Ovary (tissue), 9 donors: ENCODE data around the gene DCUN1D4. TPM values are rescaled to one million over a fixed set of nuclear protein-coding genes. Genes with fewer than 3 reads are reported as not detected.

Experiments used
- DNase-seq, 5 donors: peaks; one replicate each; pipeline ENCODE4 v3.0.0-alpha.2; 2019 to 2020
- H3K27ac ChIP-seq, 2 donors: fragments of 200-600 bp; one replicate each; pipeline versions ENCODE4 v1.5.1 to v1.8.0; 2019 to 2022
- H3K27me3 ChIP-seq: fragments of 200-600 bp; one replicate; pipeline ENCODE4 v1.8.0; 2022
- H3K36me3 ChIP-seq: fragments of 200-600 bp; sonication (generic); one replicate; pipeline ENCODE4 v1.5.1; 2019
- H3K4me1 ChIP-seq: one replicate; pipeline ENCODE4 v1.8.1; 2013; ENCODE audit warnings: mild to moderate bottlenecking, moderate library complexity; ENCODE audit not compliant: insufficient read depth
- H3K4me3 ChIP-seq: fragments of 200-600 bp; sonication (generic); one replicate; pipeline ENCODE4 v1.5.1; 2017
- H3K9me3 ChIP-seq, 2 donors: fragments of 200-600 bp in 1 of 2; sonication (generic) in 1 of 2; one replicate each; pipeline versions ENCODE4 v1.5.1 to v1.8.1; 2013 to 2019; ENCODE audit warnings: mild to moderate bottlenecking in 1 of 2, moderate library complexity in 1 of 2
- CTCF ChIP-seq, 3 donors: fragments of 450-650 bp in 2 of 3; fragments of 200-600 bp in 1 of 3; IDR thresholded peaks; one replicate each; pipeline versions ENCODE4 v1.5.1 to v1.8.0; 2016 to 2022; ENCODE audit warnings: antibody characterized with exemption in 3 of 3, mild to moderate bottlenecking in 1 of 3
- EP300 ChIP-seq: sonication (generic); formaldehyde crosslinking; IDR thresholded peaks from one replicate; pipeline ENCODE4 v1.6.1; 2017; ENCODE audit warnings: antibody characterized with exemption
- POLR2A ChIP-seq: fragments of 450-650 bp; IDR thresholded peaks from one replicate; pipeline ENCODE4 v1.6.1; 2017; ENCODE audit warnings: antibody characterized with exemption, mild to moderate bottlenecking, moderate library complexity
- WGBS, 3 donors: extraction: QIAGEN DNeasy Blood & Tissue Kit in 1 of 3; methylation state at CpG; one replicate each; pipeline versions ENCODE4 v1.1.5 to v1.1.7; 2013 to 2017; 5-methylcytosine and 5-hydroxymethylcytosine counted together
- intact Hi-C, 4 donors: fragments of 100-400 bp; cut with DNase I; formaldehyde crosslinking; loops; one replicate each; pipeline versions ENCODE4 v1.11.0 to v1.15.1; 2022 to 2023
- polyA plus RNA-seq, 2 donors: library from polyadenylated mRNA; stranded (reverse); fragments of 200-250 nt in 1 of 2; fragments of 350-450 nt in 1 of 2; fragmentation: Illumina TruSeq in 1 of 2; extraction: RNeasy Lipid Tissue Mini Kit (QIAGEN cat#74804) in 1 of 2; gene quantifications; one replicate each; pipeline ENCODE4 v1.2.3, GENCODE V29; 2013 to 2014
- total RNA-seq, 7 donors: library from RNA; depleted of rRNA in 2 of 7; stranded (reverse); fragments of >200 nt in 2 of 7; fragmentation: NEBNext Ultra II Directional in 3 of 7; extraction: Animal tissue kit (Norgen Biotek cat#: 25700) in 3 of 7; gene quantifications; one replicate each; pipeline versions ENCODE4 v1.1.0 to v1.2.4, GENCODE V29; 2016 to 2023
- donor health status: DM: no; HTN: no; CAD: no; lungs with moderate emphysema.
- donor health status: DM: no; HTN: no; CAD: no.
- donor health status: Bipolar disorder and iron deficiency.
- donor health status: DM: yes; HTN: yes; CAD: no.
- donor health status: DM: no; HTN: no; CAD: no.
- donor health status: DM: yes; HTN: yes; CAD: no.

DCUN1D4 gene
- total and polyA plus RNA-seq, 9 donors, result 20.7 to 102 (median 71.8) TPM

DNA sequence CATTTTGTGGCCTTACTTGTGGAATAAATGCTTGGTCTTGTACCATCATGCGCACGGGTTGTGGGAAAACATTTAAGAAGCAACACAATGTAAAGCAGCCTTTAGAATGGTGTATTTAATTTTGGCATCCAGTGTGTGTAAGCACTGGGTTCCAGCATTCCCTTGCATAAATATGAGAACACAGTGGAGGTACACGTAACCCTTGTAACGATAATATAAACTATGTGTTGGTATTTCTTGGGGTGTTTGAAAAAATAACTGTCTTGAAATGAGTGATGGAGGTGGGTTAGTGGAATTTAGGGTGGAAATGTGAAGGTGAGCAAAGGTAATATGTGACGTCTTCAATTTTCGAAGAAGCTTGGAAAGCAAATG is 2.1 kb downstream of the DCUN1D4 start:
- Histone ChIP-seq H3K27ac (no peak overlapping the region), H3K4me1 (peaks cover 4% of the 10 kb centered on the region), H3K36me3 (no peaks in the 10 kb centered on the region), H3K9me3 (no peaks in the 10 kb centered on the region), H3K4me3 (peak overlapping the region; percentile 91), H3K27me3 (no peaks in the 10 kb centered on the region)
- no peak for DNase-seq
- 44 to 50% (median 47%) methylated on average over 6 of the region's 6 CpGs for WGBS, 3 donors
- intact Hi-C loops, result loop anchor here in 1 of 4 donors (10.0 kb wide), 2 partner anchors 50 to 190 kb away; partner anchors contain the start of gene SGCB
- TF ChIP-seq POLR2A (no peak), CTCF (IDR thresholded peaks at IDR 0.05) (no peak), EP300 (no peak)

GRCh38 chr4:51845711-51846110 is 2.8 kb downstream of the DCUN1D4 start:
- TF ChIP-seq POLR2A (no peak), EP300 (no peak), CTCF (IDR thresholded peaks at IDR 0.05) (no peak)
- H3K27me3 ChIP-seq, result no peaks in the 10 kb centered on the region
- H3K4me3 ChIP-seq, result no peak overlapping the region
- no peaks in the 10 kb centered on the region for H3K9me3 ChIP-seq
- no peak overlapping the region for H3K27ac ChIP-seq
- no peak for DNase-seq
- H3K36me3 ChIP-seq, result no peaks in the 10 kb centered on the region
- 46 to 51% (median 49%) methylated on average over 1 of the region's 1 CpG for WGBS, 3 donors
- intact Hi-C loops, result loop anchor here in 1 of 4 donors (10.0 kb wide), 2 partner anchors 49 to 189 kb away; partner anchors contain the start of gene SGCB
- peaks cover 4% of the 10 kb centered on the region for H3K4me1 ChIP-seq

DNA sequence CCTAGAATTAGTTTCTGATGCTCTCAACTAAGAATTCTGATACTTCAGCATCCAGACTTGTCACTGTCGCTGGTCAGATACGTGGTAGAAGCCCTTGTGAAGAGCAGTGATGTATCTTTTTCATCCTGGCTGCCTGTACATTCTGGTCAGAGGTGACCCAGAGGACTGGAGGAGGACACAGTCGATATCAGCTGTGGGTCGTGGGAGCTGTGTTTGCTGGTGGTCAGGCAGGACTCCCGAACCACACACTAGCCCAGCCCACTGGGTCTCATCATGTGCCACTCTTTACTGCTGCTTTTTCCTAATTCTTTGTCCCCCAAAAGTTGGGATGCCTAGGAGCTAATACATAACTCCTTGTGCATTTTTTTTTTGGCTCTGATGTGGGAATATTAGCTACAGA is 6.5 kb downstream of the DCUN1D4 start:
- WGBS, 3 donors, result 56 to 66% (median 59%) methylated on average over 5 of the region's 5 CpGs
- Histone ChIP-seq H3K27ac (no peak overlapping the region), H3K9me3 (no peaks in the 10 kb centered on the region), H3K4me1 (peaks cover 15% of the 10 kb centered on the region), H3K36me3 (no peaks in the 10 kb centered on the region), H3K4me3 (no peak overlapping the region), H3K27me3 (no peaks in the 10 kb centered on the region)
- intact Hi-C loops, result loop anchor here in 1 of 4 donors (10.0 kb wide), 2 partner anchors 45 to 185 kb away; partner anchors contain the start of gene SGCB
- DNase-seq, result no peak
- TF ChIP-seq POLR2A (no peak), EP300 (no peak), CTCF (IDR thresholded peaks at IDR 0.05) (no peak)

- intact Hi-C loops, result no loop called here
- no peak for DNase-seq
- Histone ChIP-seq H3K9me3 (no peaks in the 10 kb centered on the region), H3K27me3 (no peaks in the 10 kb centered on the region), H3K4me1 (peaks cover 11% of the 10 kb centered on the region), H3K4me3 (no peak overlapping the region), H3K27ac (no peak overlapping the region), H3K36me3 (no peaks in the 10 kb centered on the region)
- TF ChIP-seq POLR2A (no peak), CTCF (IDR thresholded peaks at IDR 0.05) (no peak), EP300 (no peak)
- 90 to 96% (median 96%) methylated on average over 4 of the region's 4 CpGs for WGBS, 3 donors
These were observed 7.3 kb downstream of the DCUN1D4 start for GRCh38 chr4:51850294-51850693.
